Stimulated activated CD4-positive, alpha-beta T cell treated with anti-CD3 and anti-CD28 coated beads, TNF-alpha, amount 100 ng/mL, for 1 hour (primary cell): ENCODE results near the gene TLE2.

Experiments
- DNase-seq, 3 donors: peaks; one replicate each; pipeline ENCODE4 v3.0.0-alpha.2; 2020; ENCODE audit warnings: low read depth in 3 of 3, low spot score in 1 of 3

TLE2 gene

DNA sequence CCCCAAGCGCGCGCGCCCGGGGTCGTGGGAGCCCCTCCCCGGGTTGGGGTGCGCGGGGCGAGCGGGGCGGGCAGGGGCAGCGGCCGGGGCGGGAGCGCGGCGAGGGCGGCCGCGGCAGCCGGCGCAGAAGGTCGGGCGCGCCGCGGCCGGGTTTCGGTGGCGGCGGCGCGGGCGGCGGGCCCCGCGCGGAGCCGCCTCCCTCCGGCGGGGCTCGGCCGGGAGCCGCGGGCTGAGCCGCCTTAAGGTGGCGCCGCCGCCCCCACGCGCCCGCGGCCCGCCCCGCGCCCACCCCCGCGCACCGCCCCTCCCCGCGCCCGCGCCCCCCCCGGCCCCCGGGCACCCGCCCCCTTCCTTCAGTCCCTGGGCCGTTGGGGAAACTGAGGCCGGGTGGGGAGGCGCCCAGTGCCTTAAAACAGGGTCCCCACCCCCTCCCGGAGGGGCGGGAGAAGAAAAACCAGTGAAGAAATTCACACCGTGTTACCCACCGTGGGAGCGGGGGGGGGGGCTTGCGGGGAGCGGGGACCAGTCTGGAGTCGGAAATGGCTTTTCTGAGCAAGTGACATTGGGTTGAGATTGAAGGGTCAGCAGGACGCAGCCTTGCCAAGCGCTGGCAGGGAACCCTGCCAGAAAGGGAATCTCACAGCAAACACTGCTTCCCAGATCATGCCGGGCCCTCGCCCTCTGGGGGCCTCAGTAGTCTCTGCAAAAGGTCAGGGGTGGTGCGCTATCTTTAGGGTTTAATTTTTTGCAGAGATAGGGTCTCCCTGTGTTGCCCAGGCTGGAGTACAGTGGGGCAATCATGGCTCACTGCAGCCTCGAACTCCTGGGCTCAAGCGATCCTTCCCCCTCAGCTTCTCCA, at the start of gene TLE2:
TLE2 (minus strand) TSS at position 216 of the 859 bp plus-strand sequence. CDS start 376 bp downstream, outside the sequence.
- no peak for DNase-seq

DNA sequence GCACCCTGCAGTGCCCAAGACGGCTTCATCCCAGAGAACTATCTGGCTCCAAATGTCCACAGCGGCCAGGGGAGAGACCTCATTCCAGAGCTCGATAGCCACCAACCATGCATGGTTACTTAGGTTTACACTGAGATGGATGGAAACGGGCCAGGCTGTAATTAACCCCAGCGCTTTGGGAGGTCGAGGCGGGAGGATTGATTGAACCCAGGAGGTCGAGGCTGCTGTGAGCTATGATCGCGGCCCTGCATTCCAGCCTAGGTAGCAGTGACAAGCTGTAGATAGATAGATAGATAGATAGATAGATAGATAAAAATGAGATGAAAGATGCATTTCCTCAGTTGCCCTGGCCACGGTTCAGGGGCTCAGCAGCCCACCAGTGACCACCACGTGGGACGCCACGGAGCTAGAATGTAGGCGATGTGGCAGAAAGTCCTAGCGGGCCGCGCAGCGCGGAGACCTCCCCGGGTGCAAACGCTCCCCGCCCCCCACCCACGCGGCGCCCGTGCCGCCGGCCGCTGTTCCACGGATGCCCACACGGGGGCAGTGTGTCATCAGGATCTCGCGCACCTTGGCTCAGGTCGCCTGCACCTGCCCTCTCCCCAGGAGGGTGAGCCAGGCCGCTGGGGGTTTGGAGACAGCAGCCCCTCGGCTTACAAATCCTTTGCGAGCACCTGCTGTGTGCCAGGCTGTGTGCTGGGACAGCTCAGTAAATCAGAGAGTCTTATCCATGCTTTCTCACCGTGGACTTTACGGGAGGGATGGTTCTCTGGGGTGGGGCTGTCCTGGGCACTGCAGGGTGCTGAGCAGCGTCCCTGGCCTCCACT, 46.7 kb upstream of the TLE2 start:
- peak in 2 of 3 donors; percentile 68 to 86 for DNase-seq

DNA sequence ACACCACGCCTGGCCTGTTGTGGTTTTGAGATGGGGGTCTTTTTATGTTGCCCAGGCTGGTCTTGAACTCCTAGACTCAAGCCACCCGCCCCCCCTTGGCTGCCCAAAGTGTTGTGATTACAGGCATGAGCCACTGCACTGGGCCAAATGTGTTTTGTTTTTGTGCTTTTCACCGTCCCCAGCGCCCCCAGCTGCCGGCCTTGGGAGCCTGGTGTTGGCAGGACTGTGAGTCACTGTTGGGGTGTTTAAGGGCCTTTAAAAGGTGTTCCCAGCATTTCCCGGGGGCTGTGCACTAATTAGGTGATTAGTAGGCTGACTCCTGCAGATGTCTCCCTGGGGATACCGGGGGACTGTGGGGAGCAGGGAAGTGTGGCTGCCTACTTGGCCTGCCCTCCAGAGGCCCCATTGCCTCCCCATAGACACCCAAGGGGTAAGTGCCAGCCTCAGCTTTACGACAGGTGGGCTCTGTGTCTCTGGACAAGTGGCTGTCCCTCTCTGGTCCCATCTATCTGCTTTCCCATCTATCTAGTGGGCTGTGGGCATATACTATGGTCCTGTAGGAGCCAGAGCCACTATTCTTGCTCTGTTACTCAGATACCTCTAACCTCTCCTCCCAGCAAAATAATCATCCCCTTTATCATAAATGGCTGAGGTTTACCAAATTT, 45.0 kb upstream of the TLE2 start:
- no peak for DNase-seq

DNA sequence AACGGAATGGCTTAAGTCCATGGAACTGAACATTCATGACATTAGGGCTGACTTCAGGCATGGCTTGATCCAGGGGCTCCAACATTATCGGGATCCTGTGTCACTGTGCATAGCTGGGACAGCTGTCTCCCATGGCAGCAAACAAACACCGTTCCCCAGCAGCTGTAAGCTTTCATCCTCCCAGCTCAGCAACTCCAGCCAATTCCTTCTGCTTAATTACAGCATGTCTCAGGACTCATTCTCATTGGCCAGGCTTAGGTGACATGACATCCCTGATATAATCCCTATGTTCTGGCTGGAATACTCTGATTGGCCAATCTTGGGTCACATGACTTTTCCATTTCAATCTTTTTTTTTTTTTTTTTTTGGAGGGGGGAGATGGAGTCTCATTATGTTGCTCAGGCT, 44.1 kb upstream of the TLE2 start:
- no peak for DNase-seq

DNA sequence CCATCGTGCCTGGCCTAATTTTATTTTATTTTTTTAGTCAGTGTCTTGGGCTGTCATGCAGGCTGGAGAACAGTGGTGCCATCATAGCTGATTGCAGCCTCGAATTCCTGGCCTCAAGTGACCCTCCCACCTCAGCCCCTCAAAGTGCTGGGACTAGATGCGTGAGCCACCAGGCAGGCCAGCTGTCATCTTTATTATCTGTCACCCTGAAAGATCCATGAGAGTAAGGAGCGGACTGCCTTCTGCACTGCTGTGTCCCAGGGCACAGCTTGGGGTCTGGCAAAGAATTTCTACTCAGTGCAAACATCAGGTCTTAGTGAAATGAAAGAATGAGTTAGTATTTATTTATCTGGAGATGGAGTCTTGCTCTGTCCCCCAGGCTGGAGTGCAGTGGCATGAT, 42.7 kb upstream of the TLE2 start:
- DNase-seq, result no peak

DNA sequence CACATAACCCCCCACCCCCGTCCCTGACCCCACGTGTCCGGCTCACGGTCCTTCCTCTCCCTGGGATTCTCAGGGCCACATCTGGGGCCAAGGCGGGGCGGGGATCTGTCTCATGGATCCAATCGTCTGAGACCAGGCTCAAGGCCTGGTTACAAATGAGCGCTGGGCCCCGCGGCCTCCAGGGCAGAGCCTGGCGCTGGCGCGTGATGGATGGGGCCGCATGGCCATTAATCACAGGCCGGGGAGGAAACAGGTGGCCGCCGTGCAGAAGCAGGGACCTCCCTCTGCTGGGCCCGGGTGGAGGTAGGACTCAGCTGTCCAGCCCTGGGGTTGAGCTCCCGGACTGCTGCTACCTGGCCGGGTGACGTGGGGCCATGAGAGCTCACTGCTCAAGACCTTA, 39.0 kb upstream of the TLE2 start:
- DNase-seq, result no peak

DNA sequence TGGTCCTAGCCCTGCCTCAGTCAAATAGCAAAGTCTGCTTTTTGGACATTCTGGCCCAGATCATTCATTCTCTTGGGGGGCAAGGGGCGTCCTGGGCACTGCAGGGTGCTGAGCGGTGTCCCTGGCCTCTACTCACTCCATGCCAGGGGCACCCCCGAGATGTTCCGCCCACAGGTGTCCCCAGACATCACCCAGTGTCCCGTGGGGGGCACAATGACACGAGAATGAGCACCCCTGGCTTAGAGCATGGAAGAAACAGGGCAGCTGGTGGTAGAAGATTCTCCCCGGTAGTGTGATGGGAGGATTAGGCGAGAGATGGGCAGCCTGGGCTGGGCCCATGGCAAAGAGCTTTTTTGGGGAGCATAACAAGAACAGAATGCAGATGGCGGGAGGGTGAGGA, 38.5 kb upstream of the TLE2 start:
- no peak for DNase-seq

DNA sequence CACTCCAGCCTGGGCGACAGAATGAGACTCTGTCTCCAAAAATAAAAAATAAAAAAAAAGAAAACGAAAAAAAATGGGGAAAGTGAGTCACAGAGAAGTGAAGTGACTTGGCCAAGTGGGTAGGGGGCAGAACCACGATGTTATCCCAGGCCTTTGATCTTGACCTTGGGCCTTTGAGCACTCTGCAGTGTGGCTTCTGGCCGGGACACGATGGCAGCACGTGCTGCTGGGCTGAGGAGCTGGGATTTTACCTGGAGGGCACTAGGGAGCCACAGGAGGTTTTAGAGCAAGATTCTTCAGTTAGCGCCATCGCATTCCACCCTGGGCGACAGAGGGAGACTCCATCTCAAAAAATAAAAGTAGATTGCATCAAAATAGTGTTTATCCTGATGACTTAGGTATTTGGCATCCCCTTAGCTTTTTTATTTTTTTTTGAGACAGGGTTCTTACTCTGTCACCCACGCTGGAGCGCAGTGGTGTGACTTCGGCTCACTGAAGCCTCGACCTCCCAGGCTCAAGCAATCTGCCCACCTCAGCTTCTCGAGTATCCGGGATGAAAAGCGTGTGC, 37.5 kb upstream of the TLE2 start:
- no peak for DNase-seq

DNA sequence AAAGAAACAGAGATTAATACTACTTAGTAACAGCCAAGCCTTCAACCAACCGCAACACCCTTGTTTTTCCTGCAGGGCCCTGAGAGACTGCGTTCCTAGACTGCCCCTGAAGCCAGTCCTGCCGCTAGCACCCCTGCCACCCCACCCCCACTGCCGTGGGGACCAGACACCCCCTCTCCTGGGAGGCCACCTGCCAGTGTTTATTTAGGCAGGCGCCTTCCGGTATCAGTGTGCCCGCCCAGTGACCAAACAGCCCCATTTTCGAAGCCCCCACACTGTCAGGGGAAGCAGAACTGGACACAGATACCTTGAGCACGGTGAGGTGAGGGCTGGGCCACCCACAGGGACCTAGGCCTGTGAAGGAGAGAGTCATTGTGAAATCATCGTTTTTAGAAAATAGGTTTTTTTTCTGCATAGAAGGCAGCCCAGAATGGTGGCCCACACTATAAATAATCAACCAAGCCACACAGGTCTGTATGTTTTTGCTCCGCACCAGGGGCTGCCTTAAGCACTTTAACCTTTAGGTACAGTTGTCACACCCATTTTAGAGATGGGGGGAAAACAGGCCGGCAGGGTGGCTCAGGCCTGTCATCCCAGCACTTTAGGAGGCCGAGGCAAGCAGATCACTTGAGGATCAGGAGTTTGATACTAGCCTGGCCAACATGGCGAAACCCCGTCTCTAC, 36.7 kb upstream of the TLE2 start:
- DNase-seq, result no peak

DNA sequence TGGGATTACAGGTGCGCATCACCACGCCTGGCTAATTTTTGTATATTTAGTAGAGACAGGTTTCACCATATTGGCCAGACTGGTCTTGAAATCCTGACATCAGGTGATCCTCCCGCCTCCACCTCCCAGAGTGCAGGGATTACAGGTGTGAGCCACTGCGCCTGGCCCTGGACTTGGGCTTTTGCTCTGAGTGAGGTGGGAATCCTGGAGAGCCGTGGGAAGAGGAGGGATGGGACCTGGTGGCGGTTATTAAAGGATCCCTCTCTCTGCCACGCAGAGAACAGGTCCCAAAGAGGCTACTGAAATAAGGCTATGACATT, 34.9 kb upstream of the TLE2 start:
- DNase-seq, result no peak

DNA sequence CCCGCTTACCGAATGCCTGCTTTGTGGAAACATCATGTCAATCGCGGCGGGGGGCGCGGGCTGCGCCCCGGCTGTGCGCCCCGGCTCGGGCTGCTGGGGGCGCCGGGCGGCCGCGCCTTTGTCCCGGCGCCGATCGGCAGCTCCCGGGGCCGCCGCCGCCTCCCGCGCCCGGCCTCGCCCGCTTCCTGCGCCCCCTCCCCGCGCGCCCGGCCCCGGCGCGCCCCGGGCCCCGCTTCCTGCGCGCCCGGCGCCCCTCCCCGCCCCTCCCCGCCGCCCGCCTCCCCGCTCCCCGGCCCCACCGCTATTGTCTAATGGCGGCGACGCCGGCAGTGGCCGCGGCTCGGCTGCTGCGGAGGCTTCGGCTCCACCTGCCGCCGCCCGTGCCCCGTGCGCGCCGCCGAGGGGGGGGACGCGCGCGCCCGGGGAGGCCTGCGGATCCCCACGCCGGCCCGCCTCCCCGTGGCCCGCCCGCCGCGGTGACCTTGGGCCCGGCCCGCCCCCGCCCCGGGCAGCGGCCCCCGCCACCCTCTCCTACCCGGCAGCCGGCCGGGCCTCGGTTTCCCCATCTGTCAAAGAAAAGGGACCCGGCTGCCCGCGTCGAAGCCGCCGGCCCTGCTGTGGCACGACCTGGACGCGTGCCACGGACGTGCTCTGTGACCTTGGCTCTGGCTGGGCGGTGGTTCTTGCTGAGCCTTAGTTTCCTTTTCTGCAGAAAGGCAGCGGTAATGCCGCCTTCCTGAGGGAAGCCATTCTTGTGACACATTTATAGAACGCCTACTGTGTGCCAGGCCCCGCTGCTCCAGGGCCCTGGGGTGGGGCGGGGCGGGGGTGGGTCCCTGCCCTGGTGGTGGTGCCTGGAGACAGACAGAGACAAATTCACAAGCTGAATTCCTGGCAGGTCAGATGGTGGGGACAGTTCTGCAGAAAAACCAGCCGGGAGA, 33.4 kb upstream of the TLE2 start, which contains the start of gene TLE5:
TLE5 (minus strand) TSS at position 331 of the 941 bp plus-strand sequence; CDS start at position 36, 295 bp downstream.
- DNase-seq, result peak; percentile 49 to 63 (median 51)

DNA sequence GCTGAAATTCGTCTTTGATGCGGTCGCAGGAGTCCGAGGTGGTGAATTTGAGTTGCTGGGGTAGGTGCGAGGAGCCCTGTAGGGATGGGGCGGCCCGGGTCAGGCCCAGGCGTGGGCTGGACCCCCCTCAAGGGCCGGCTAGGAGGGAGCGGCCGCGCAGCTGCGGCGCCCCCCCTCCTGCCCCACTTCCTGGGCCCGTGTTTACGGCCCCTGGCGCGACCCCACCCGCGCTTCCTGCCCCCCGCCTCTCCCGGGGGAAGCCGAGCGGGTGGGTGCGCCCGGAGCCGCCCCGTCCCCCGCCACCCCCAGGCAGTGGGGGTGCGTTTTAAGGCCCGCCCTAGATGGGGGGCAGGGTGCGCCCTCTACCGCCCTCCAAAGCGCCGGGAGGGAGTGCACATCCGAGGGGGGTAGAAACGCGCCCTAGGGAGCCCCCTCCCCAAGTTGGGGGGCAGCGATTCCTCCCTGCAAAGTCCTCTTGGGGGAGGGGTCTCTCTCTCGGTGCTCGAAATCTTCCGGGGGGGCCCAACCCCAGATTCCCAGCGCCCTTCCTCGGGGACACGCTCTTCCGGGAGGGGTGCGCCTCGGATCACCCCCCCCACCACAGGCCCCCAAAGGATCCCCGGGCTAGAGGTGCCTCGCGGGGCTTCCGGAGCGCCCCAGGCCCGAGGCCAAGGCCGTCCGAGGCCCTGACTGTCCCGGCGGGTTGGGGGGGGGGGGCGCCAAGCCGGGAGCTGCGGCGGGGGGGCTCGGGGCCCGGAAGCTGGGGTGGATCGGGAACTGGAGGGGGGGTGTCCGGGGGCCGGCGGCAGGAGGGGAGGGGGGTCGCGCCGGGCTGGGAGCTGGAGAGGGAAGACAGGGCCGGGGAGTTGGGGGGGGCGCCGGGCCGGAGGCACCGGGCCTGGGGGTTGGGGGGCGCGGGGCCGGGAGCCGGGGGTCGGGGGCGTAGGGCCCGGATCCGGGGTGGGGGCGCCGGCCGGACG, 32.4 kb upstream of the TLE2 start:
- peak; percentile 44 to 68 (median 55) for DNase-seq

DNA sequence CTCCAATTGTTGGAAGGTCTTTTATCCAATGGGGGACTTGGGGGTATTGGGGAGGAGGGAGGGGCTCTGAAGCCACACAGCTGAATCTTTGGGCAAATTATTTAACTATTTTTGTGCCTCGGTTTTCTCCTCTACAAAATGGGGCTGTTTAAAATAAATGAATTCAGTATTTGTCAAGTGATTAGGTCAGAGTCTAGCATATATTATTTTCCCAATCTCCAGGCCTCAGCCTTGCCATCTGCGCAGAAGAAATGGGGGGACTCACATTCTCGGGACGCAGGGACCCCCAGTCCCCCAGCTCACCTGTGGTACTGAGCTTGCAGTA, 31.7 kb upstream of the TLE2 start:
- no peak for DNase-seq

DNA sequence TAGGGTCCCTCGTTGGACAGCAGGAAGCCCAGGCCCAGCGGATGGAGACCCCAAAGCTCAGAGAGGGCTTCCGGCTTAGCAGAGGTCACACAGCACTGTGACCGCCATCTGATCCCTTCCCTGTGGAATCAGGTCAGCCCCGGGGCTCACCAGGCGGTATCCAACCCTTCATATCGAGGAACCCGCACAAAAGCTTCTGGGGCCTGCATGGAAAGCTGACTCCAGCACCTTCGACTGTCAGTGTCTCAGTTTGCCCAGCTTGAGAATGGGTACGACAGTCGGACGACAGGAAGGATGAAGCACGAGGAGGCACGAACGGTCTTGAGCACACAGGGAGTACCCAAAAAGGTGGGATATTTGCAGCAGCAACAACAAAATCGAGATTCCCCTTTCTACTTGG, 30.6 kb upstream of the TLE2 start:
- DNase-seq, result no peak

DNA sequence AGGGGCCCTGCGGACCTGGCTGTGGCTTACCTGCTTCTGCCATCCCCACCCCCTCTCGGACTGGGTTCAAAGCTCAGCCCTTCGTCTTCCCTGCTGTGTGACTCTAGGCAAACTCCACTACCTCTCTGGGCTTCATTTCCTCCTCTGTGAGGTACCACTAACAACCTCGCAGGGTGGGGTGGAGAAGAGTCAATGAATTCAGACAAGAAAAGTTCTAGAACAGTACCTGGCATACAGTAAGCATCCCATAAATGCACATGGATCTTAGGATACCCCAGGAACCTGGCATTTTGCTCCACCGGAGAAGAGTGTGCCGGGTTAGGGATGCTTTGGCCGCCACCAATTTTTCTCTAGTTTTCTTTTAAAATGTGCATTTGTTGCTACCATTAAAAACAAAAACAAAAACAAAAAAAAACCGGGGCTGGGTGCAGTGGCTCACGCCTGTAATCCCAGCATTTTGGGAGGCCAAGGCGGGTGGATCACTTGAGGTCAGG, 29.8 kb upstream of the TLE2 start:
- no peak for DNase-seq

DNA sequence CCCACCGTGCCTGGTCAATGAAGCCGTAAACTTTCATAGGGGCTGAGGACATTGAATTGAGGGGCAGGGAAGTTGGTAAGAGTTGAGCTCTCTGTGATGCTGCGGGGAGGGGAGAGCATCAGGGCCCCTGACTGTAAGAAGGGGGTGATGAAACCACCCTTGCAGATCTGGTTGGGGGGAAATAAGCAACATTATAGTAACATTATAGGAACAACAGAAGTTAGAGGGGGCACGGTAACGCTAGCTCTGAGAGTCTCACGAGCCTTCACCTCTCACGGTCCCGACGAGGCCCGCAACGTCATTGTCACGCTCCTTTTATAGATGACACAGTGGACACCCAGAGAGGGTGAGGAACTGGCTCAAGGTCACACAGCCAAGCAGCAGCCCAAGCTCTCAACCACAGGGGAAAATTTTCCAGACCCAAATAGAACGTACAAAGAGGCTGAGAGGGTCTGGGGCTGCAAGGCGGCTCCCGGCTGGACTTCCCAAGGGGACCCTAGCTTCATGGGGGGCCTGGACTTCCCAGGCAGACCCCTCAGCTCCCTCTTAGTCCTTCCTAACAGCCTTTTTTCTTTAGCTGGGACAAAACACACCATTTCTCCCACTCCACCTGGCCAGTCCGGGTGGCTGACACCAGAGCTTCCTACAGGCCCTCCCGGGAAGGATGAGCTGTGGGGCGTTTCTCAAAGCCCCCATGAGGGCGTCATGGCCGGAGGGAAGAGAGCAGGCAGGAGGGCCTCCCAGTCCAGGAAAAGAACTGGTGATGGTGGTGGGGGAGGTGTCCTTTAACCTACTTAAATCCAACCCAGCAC, 29.1 kb upstream of the TLE2 start:
- no peak for DNase-seq

DNA sequence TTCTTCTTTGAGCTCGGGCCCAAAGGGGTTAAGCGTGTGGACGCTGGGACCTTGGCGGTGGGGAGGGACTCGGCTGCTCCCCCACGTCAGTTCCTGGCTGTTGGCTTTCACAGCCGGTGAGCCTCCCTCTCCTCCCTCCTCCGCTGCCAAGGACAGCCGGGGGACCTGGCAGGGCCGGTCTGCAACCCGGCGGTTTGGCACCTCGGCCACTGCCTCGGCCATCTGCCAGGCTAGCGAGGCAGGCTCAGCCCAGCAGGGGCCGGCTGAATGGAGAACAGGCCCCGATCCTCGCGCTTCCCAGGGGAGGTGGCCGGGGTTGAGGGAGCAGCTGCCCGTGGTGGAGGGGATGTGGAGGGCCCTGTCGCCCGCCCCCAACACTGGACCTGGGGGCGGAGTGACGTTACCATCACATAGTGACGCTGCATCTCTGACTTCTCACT, 28.2 kb upstream of the TLE2 start:
- DNase-seq, result no peak
